Activated CD4-positive, alpha-beta T cell treated with anti-CD3 and anti-CD28 coated beads for 36 hours (primary cell): Measurements from ENCODE around the gene PBXIP1. TPM values are rescaled to one million over a fixed set of nuclear protein-coding genes. Genes with fewer than 3 reads are reported as not detected.
"Not testable (repeated sequence)": the region's sequence is repeated elsewhere in the genome, so short reads cannot be mapped to it uniquely, and the experiment has no call there.

Source experiments
- ATAC-seq: fragments of 200-7000 bp; cut with Tn5 transposase; one replicate; pipeline ENCODE4 v1.10.0; 2021; ENCODE audit warnings: mild to moderate bottlenecking, moderate library complexity
- CTCF ChIA-PET: fragments of 350-600 bp; sonication (Branson Sonifier 250); formaldehyde crosslinking; loops from one replicate; lab custom pipeline; 2021; ENCODE audit warnings: antibody characterized with exemption; lab: Charles Lee
- POLR2A ChIA-PET: fragments of 350-600 bp; sonication (Branson Sonifier 250); formaldehyde crosslinking; loops from one replicate; lab custom pipeline; 2021; ENCODE audit warnings: antibody characterized with exemption, inconsistent platforms; lab: Charles Lee
- DNase-seq: peaks from one replicate; pipeline ENCODE4 v3.0.0-alpha.2; 2020
- H3K27ac Mint-ChIP-seq: one replicate; pipeline ENCODE4 v1.8.0; 2021; ENCODE audit warnings: mixed read lengths
- H3K27me3 Mint-ChIP-seq: one replicate; pipeline ENCODE4 v1.8.0; 2021; ENCODE audit warnings: mixed read lengths
- H3K36me3 Mint-ChIP-seq: one replicate; pipeline ENCODE4 v1.8.0; 2021; ENCODE audit warnings: low read depth, mixed read lengths
- H3K4me1 Mint-ChIP-seq: one replicate; pipeline ENCODE4 v1.8.0; 2021; ENCODE audit warnings: mixed read lengths
- H3K4me3 Mint-ChIP-seq: one replicate; pipeline ENCODE4 v1.8.0; 2021; ENCODE audit warnings: mild to moderate bottlenecking, moderate library complexity, mixed read lengths
- H3K9me3 Mint-ChIP-seq: one replicate; pipeline ENCODE4 v1.8.0; 2021; ENCODE audit warnings: low read depth, mixed read lengths
- intact Hi-C, 2 experiments: fragments of 100-400 bp; cut with DNase I in 1 of 2; cut with micrococcal nuclease in 1 of 2; formaldehyde crosslinking; loops; one replicate each; pipeline versions ENCODE4 v1.14.2 to v1.15.1; 2022 to 2024; cut with DNase I, micrococcal nuclease
- total RNA-seq, 2 experiments: library from RNA; stranded (reverse); gene quantifications; one replicate each; pipeline ENCODE4 v1.2.3, GENCODE V29; 2021

PBXIP1 gene
- total RNA-seq, 2 experiments from 2014 or later, result 22.6 to 28.1 TPM

DNA sequence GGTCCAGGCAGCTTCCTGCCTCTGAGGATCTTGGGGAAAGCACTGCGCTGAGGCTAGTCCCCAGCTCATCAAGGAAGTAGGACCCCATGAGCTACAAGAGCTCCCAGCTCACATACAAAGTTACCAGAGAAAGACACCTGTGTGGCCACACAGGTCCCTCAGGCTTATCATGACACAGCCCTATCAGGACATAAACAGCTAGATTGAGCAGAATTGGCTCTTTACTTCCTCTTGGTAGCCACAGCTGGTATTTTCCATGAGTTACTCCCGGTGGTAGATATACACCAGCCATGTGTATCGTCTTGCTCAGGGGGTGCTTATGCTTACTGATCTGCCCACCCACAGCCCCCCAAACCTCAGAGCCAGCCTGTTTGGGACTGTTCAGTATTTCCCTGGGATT is 38.7 kb upstream of the PBXIP1 start:
- intact Hi-C loops, result no loop called here
- Mint-ChIP-seq H3K36me3 (peaks cover 4% of the 10 kb centered on the region), H3K4me3 (no peak overlapping the region), H3K27me3 (no peaks in the 10 kb centered on the region), H3K9me3 (no peaks in the 10 kb centered on the region), H3K4me1 (peaks cover 28% of the 10 kb centered on the region), H3K27ac (no peak overlapping the region)
- POLR2A ChIA-PET, result interaction anchor here (1.1 kb wide), 1 partner anchor 13 kb away, joined by 4 read pairs; no protein-coding TSS in a partner anchor
- ATAC-seq, result no peak
- DNase-seq, result no peak
- CTCF ChIA-PET, result interaction anchor here (0.6 to 8.6 kb wide), 12 partner anchors 11 to 906 kb away, joined by 3 to 82 read pairs (median 4); partner anchors contain the start of genes ADAM15 and FLAD1

DNA sequence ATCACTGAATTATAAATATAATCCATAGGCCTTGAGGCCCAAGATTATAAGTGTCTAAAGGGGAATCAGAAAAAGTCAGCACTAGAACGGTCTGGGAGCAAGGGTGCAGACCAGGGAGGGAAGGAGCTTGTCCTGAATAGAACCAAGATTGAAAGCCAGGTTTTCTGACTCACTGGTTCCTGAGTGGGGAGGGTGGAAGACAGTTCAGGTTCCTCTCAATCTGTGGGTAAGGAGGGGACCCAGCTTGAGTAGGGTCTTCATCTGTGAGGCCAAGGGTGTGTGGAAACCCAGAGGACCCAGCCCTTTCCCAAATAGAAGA is 38.3 kb upstream of the PBXIP1 start:
- Mint-ChIP-seq H3K9me3 (no peaks in the 10 kb centered on the region), H3K27me3 (no peaks in the 10 kb centered on the region), H3K27ac (no peak overlapping the region), H3K4me3 (no peak overlapping the region), H3K36me3 (peaks cover 5% of the 10 kb centered on the region), H3K4me1 (peaks cover 27% of the 10 kb centered on the region)
- intact Hi-C loops, result no loop called here
- DNase-seq, result no peak
- POLR2A ChIA-PET, result interaction anchor here (1.1 kb wide), 1 partner anchor 14 kb away, joined by 4 read pairs; no protein-coding TSS in a partner anchor
- CTCF ChIA-PET, result interaction anchor here (0.7 to 8.6 kb wide), 10 partner anchors 11 to 906 kb away, joined by 3 to 82 read pairs (median 4); partner anchors contain the start of genes ADAM15 and FLAD1
- ATAC-seq, result no peak

DNA sequence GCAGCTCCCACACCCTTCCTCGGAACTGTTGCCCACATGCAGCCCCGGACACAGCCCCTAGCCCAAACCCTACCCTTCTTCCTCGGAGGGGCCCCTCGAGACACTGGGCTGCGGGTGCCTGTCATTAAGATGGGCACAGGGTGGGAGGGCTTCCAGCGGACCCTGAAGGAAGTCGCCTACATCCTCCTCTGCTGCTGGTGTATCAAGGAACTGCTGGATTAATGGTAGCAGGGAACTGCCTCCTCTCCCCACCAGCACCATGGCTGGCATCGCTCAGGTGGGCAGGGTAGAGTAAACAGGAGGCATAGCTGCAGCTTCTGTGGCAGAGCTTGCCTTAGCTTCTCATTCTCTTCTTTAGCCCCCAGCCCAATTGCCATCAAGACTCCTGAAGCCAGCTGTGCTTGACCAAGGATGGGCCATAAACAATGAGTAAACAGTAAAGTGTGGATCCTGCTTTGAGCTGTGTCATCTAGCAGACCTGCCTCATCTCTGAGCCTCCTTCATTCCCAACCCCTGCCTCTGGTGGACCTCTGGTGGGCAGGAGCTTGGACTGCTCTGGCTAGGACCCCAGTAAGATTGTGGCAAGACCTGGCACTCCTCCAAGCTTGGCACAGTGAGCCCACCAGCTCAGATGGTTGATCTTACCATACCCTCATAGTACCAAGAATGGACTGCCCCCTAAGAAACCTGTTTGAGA is 37.8 kb upstream of the PBXIP1 start, which contains the start of gene LENEP:
TSS of gene LENEP (plus strand) at position 15 of the 697 bp plus-strand sequence. CDS start at position 37, 22 bp downstream.
- ChIA-PET POLR2A (interaction anchor here (1.1 to 1.3 kb wide), 2 partner anchors 14 to 20 kb away, joined by 3 to 4 read pairs; no protein-coding TSS in a partner anchor), CTCF (interaction anchor here (0.7 to 8.6 kb wide), 8 partner anchors 10 to 907 kb away, joined by 3 to 82 read pairs (median 4); partner anchors contain the start of gene FLAD1)
- peaks cover 9% of the 10 kb centered on the region for H3K36me3 Mint-ChIP-seq
- H3K4me1 Mint-ChIP-seq, result peaks cover 26% of the 10 kb centered on the region
- H3K4me3 Mint-ChIP-seq, result no peak within 1 kb of the TSS
- no peaks in the 10 kb centered on the region for H3K27me3 Mint-ChIP-seq
- no peaks in the 10 kb centered on the region for H3K9me3 Mint-ChIP-seq
- ATAC-seq (no peak), DNase-seq (no peak)
- intact Hi-C loops, result no loop called here
- no peak within 1 kb of the TSS for H3K27ac Mint-ChIP-seq

DNA sequence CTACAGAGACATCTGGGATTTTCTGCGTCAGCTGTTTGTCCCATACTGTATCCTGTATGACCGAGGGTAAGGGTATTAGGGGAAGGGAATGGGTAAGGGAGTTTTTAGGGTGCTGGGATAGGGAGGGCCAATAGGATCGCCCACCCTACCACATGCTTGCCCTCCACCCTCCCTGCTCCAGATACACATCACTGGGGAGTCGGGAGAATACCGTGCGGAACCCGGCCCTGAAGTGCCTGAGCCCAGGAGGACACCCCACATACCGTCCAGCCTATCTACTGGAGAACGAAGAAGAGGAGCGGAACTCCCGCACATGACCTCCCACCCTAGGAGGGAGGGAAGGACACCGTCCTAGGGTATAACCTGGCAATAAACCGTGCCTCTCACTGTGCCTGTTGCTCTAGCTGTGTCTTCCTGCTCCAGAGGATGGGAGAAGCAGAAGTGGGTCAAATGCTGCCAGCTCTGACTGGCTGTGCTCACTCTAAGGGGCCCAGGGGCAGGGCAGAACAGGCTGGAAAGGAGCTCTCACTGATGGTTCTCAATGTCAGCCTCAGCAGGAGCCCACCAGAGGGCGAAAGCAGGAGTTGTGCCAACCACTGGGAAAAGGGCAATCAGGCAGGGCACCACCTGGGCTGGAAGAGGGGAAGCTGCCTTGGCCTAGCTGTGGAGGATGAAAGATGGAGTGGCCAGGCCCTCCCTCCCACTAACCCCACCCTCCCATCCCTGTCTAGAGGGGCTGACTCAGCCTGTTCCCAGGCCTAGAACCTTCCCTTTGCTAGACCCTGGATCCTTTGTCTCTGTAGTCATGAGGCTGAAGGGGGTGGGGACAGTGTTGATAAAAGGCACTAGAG is 37.0 kb upstream of the PBXIP1 start:
- CTCF ChIA-PET, result interaction anchor here (1.3 to 8.6 kb wide), 3 partner anchors 9 to 92 kb away, joined by 3 to 82 read pairs (median 6); partner anchors contain the start of gene FLAD1
- ATAC-seq, result peak; percentile 14
- Mint-ChIP-seq H3K9me3 (no peaks in the 10 kb centered on the region), H3K4me1 (peaks cover 23% of the 10 kb centered on the region), H3K27ac (no peak overlapping the region), H3K27me3 (no peaks in the 10 kb centered on the region), H3K4me3 (no peak overlapping the region), H3K36me3 (peaks cover 13% of the 10 kb centered on the region)
- DNase-seq, result peak; percentile 24
- intact Hi-C loops, result no loop called here
- POLR2A ChIA-PET, result interaction anchor here (0.7 to 1.3 kb wide), 2 partner anchors 19 to 37 kb away, joined by 3 to 4 read pairs; partner anchors contain the start of gene PBXIP1

DNA sequence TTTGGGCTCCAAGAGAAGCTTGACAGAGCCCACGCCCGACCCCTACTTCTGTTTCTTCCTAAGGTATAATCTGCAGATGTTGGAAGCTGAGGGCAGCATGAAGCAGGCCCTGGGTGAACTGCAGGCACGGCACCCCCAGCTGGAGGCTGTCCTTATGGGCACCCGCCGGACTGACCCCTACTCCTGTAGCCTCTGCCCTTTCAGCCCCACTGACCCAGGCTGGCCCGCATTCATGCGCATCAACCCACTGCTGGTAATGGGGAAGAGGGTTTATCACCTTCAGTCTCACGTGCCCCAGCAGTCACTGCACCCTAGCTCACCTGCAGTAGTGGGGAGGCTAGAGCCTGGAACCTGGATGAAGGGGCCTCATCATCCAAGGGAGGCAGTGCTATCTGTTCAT is 34.4 kb upstream of the PBXIP1 start:
- DNase-seq (no peak), ATAC-seq (no peak)
- Mint-ChIP-seq H3K9me3 (no peaks in the 10 kb centered on the region), H3K4me3 (no peak overlapping the region), H3K27me3 (no peaks in the 10 kb centered on the region), H3K27ac (no peak overlapping the region), H3K4me1 (peaks cover 9% of the 10 kb centered on the region), H3K36me3 (peaks cover 20% of the 10 kb centered on the region)
- intact Hi-C loops, result no loop called here
- CTCF ChIA-PET, result no interaction called here
- POLR2A ChIA-PET, result interaction anchor here (0.6 kb wide), 1 partner anchor 234 kb away, joined by 3 read pairs; no protein-coding TSS in a partner anchor

DNA sequence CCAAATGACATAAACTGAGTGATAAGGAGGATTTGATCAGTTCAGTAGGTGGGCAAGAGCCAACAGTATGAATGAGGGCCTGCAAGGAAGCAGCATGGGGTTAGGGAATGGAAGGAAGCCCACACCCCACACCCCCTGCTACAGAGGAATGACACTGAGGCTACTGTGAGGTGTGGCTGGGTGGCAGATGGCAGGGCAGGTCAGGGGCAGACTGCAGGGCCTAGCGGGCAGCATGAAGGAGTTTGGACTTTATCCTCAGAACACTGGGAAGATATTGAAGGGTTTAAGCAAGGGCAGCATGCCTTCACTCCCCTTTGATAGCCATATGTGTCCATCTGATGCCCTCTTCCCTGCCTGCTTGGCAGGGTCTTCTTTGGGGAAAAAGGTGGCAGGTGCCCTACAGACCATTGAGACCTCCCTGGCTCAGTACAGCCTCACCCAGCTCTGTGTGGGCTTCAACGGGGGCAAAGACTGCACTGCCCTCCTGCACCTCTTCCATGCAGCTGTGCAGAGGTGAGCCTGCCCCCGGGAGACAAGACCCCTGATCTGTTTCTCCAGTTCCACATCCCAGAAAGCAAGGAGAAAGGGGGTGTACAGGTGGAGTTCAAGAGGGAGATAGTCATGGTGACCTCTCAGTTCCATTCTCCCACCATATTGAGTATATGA is 33.4 kb upstream of the PBXIP1 start:
- Mint-ChIP-seq H3K4me3 (no peak overlapping the region), H3K4me1 (peaks cover 15% of the 10 kb centered on the region), H3K9me3 (no peaks in the 10 kb centered on the region), H3K36me3 (peaks cover 23% of the 10 kb centered on the region), H3K27me3 (no peaks in the 10 kb centered on the region), H3K27ac (no peak overlapping the region)
- intact Hi-C loops, result no loop called here
- ChIA-PET POLR2A (no interaction called here), CTCF (interaction anchor here (1.0 to 2.2 kb wide), 2 partner anchors 9 to 27 kb away, joined by 3 to 9 read pairs; no protein-coding TSS in a partner anchor)
- ATAC-seq (no peak), DNase-seq (no peak)

DNA sequence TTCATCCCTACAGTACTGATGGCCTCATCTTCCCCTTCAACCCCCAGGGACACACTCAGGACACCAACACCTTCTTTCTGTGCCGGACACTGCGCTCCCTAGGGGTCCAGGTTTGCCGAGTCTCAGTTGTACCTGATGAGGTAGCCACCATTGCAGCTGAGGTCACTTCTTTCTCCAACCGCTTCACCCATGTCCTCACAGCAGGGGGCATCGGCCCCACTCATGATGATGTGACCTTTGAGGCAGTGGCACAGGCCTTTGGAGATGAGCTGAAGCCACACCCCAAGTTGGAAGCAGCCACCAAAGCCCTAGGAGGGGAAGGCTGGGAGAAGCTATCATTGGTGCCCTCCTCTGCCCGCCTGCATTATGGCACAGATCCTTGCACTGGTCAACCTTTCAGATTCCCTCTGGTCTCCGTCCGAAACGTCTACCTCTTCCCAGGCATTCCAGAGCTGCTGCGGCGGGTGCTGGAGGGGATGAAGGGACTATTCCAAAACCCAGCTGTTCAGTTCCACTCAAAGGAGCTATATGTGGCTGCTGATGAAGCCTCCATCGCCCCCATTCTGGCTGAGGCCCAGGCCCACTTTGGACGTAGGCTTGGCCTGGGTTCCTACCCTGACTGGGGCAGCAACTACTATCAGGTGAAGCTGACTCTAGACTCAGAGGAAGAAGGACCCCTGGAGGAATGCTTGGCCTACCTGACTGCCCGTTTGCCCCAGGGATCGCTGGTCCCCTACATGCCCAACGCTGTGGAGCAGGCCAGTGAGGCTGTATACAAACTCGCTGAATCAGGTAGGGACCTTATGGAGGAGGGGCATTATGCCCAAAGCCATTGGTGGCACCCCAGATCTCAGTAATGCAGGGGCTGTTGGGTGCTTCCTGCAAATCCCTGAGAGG is 32.4 kb upstream of the PBXIP1 start:
- DNase-seq (peak; percentile 32), ATAC-seq (no peak)
- H3K4me3 Mint-ChIP-seq, result no peak overlapping the region
- no peak overlapping the region for H3K27ac Mint-ChIP-seq
- peaks cover 23% of the 10 kb centered on the region for H3K36me3 Mint-ChIP-seq
- ChIA-PET CTCF (interaction anchor here (1.0 to 2.2 kb wide), 5 partner anchors 10 to 52 kb away, joined by 3 to 9 read pairs (median 3); partner anchors contain the start of gene PYGO2), POLR2A (interaction anchor here (0.7 kb wide), 1 partner anchor 9 kb away, joined by 3 read pairs; no protein-coding TSS in a partner anchor)
- no peaks in the 10 kb centered on the region for H3K9me3 Mint-ChIP-seq
- intact Hi-C loops, result no loop called here
- no peaks in the 10 kb centered on the region for H3K27me3 Mint-ChIP-seq
- H3K4me1 Mint-ChIP-seq, result peaks cover 19% of the 10 kb centered on the region

DNA sequence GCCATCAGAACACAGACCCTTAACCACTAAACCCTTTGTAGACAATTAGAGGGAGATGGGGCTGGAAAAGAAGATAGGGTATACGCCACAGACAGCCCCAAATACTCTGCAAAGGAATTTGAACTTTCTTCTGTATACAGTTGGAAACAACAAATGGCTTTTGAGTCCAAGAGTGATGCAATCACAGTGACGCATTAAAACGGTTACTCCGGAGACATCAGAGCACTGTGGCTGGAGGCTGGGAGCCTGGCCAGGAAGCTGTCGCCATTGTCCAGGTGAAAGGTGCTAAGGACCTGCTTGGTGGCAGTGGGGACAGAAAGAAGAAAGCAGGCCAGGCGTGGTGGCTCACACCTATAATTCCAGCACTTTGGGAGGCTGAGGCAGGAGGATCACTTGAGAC is 31.4 kb upstream of the PBXIP1 start:
- no peak overlapping the region for H3K27ac Mint-ChIP-seq
- ChIA-PET CTCF (interaction anchor here (1.2 to 2.2 kb wide), 2 partner anchors 11 to 26 kb away, joined by 3 to 9 read pairs; partner anchors contain the start of gene PYGO2), POLR2A (no interaction called here)
- no peaks in the 10 kb centered on the region for H3K9me3 Mint-ChIP-seq
- DNase-seq (no peak), ATAC-seq (no peak)
- no peaks in the 10 kb centered on the region for H3K27me3 Mint-ChIP-seq
- H3K36me3 Mint-ChIP-seq, result peaks cover 24% of the 10 kb centered on the region
- intact Hi-C loops, result no loop called here
- H3K4me1 Mint-ChIP-seq, result peaks cover 21% of the 10 kb centered on the region
- no peak overlapping the region for H3K4me3 Mint-ChIP-seq

DNA sequence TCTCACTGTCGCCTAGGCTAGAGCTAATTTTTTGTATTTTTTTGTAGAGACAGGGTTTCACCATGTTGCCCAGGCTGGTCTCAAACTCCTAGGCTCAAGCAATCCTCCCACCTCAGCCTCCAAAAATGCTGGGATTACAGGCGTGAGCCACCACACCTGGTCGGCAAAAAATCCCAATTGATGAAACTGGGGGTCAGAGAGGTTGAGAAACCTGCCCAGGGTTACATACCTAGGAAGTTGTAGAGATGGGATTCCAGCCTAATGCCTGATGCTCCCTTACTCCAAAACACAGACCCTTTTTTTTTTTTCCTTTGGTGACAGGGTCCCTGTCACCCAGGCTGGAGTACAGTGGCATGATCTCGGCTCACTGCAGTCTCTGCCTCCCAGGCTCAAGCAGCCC is 30.8 kb upstream of the PBXIP1 start:
- H3K9me3 Mint-ChIP-seq, H3K4me3 Mint-ChIP-seq, intact Hi-C loops, H3K27ac Mint-ChIP-seq, DNase-seq, ATAC-seq, H3K27me3 Mint-ChIP-seq: not testable (repeated sequence)
- Mint-ChIP-seq H3K4me1 (peaks cover 23% of the 10 kb centered on the region), H3K36me3 (peaks cover 26% of the 10 kb centered on the region)
- CTCF ChIA-PET, result interaction anchor here (1.1 to 6.5 kb wide), 3 partner anchors 10 to 25 kb away, joined by 3 to 82 read pairs (median 4); partner anchors contain the start of genes LENEP and PYGO2
- POLR2A ChIA-PET, result interaction anchor here (0.8 kb wide), 1 partner anchor 10 kb away, joined by 6 read pairs; no protein-coding TSS in a partner anchor
